GM12878 (cell line): ENCODE measurements around the gene ACTL6B. TPM values are rescaled to one million over a fixed set of nuclear protein-coding genes. Genes with fewer than 3 reads are reported as not detected.

Source experiments
- ATAC-seq: fragments of 200-7000 bp; cut with Tn5 transposase; 3 replicates; pipeline ENCODE4 v1.9.1; 2020; ENCODE audit warnings: mild to moderate bottlenecking, moderate library complexity
- BruUV-seq: library from RNA; stranded (reverse); fragments of 400-500 nt; replicated peaks from 2 replicates; lab custom pipeline; 2021; lab: Mats Ljungman, UMichigan
- CTCF ChIA-PET: fragments of 300-600 bp; sonication (Branson Sonifier 250); formaldehyde crosslinking; extraction: SDS; loops from one replicate; lab custom pipeline; 2021; ENCODE audit warnings: inconsistent platforms; lab: Yijun Ruan, JAX
- POLR2A ChIA-PET: fragments of 350-600 bp; formaldehyde crosslinking; extraction: SDS; loops from one replicate; lab custom pipeline; 2021; ENCODE audit warnings: inconsistent platforms; lab: Charles Lee
- RAD21 ChIA-PET: fragments of 300-600 bp; sonication (Branson Sonifier 250); formaldehyde crosslinking; loops from one replicate; lab custom pipeline; 2023; ENCODE audit warnings: antibody characterized with exemption; ENCODE audit not compliant: unreplicated experiment; lab: Charles Lee
- SMC1A ChIA-PET: fragments of 300-600 bp; sonication (Branson Sonifier 250); formaldehyde crosslinking; loops from one replicate; lab custom pipeline; 2023; ENCODE audit not compliant: unreplicated experiment, uncharacterized antibody; lab: Charles Lee
- DNase-seq: peaks from one replicate; pipeline ENCODE4 v3.0.0-alpha.2; 2011; ENCODE audit warnings: low read depth, low spot score
- FAIRE-seq: peaks from 3 replicates; lab custom pipeline; 2011; peaks lifted over from hg19 to GRCh38; lab: Jason Lieb, UNC
- H2AFZ ChIP-seq: 2 replicates; pipeline ENCODE4 v1.6.0; 2011; ENCODE audit warnings: low read depth, low read length, control low read depth; ENCODE audit not compliant: control insufficient read depth
- H3K27ac ChIP-seq: 2 replicates; pipeline ENCODE4 v1.5.1; 2011; ENCODE audit warnings: control low read depth; ENCODE audit not compliant: control insufficient read depth, insufficient read depth
- H3K27me3 ChIP-seq, 2 experiments: replicated peaks in 1 of 2; 2 replicates each; pipeline versions ENCODE4 v1.6.0 to v1.6.1; 2011; ENCODE audit warnings: low read length in 1 of 2; ENCODE audit not compliant: control insufficient read depth in 2 of 2, insufficient read depth in 2 of 2
- H3K36me3 ChIP-seq, 2 experiments: 2 replicates each; pipeline ENCODE4 v1.5.1; 2011; ENCODE audit warnings: low read length in 1 of 2; ENCODE audit not compliant: control insufficient read depth in 2 of 2, insufficient read depth in 2 of 2
- H3K4me1 ChIP-seq: 2 replicates; pipeline ENCODE4 v1.6.1; 2011; ENCODE audit warnings: mild to moderate bottlenecking, low read length, moderate library complexity, mixed read lengths; ENCODE audit not compliant: control insufficient read depth, insufficient read depth
- H3K4me2 ChIP-seq: 2 replicates; pipeline ENCODE4 v1.6.0; 2011; ENCODE audit warnings: control low read depth; ENCODE audit not compliant: control insufficient read depth, insufficient read depth
- H3K4me3 ChIP-seq: fragments of 200-600 bp; sonication (generic); 2 replicates; pipeline ENCODE4 v1.5.1; 2016
- H3K79me2 ChIP-seq: 2 replicates; pipeline ENCODE4 v1.6.0; 2011; ENCODE audit warnings: low read length; ENCODE audit not compliant: control insufficient read depth, insufficient read depth
- H3K9ac ChIP-seq: 2 replicates; pipeline ENCODE4 v1.8.0; 2011; ENCODE audit warnings: low read length, control low read depth, mixed read lengths; ENCODE audit not compliant: control insufficient read depth, insufficient read depth
- H3K9me3 ChIP-seq: replicated peaks from 3 replicates; pipeline ENCODE4 v1.5.1; 2011; ENCODE audit warnings: mild to moderate bottlenecking, low read length; ENCODE audit not compliant: control insufficient read depth, insufficient read depth
- H4K20me1 ChIP-seq: 2 replicates; pipeline ENCODE4 v1.6.0; 2011; ENCODE audit not compliant: control insufficient read depth, insufficient read depth
- ATF7 ChIP-seq: fragments of 450-650 bp; IDR thresholded peaks from 2 replicates; pipeline ENCODE4 v1.6.1; 2016; ENCODE audit warnings: low read depth, mild to moderate bottlenecking
- E2F8 ChIP-seq: fragments of 450-650 bp; IDR thresholded peaks from 2 replicates; pipeline ENCODE4 v1.6.1; 2018; ENCODE audit warnings: mild to moderate bottlenecking, low read depth, moderate library complexity; ENCODE audit not compliant: partially characterized antibody
- ESRRA ChIP-seq: IDR thresholded peaks from 2 replicates; pipeline ENCODE4 v1.6.1; 2012; ENCODE audit warnings: mild to moderate bottlenecking, low read length, improper control_type of control experiment
- MLLT1 ChIP-seq: fragments of 450-650 bp; IDR thresholded peaks from 2 replicates; pipeline ENCODE4 v1.6.1; 2016; ENCODE audit warnings: mild to moderate bottlenecking
- NFIC ChIP-seq: IDR thresholded peaks from 2 replicates; pipeline ENCODE4 v1.6.1; 2012; ENCODE audit warnings: low read depth, mild to moderate bottlenecking, inconsistent platforms, low read length, moderate library complexity
- PAX5 ChIP-seq: IDR thresholded peaks from 2 replicates; pipeline ENCODE4 v1.6.1; 2011; ENCODE audit warnings: low read depth, low read length, borderline replicate concordance
- PML ChIP-seq: IDR thresholded peaks from 2 replicates; pipeline ENCODE4 v1.6.1; 2012; ENCODE audit warnings: low read length, inconsistent platforms
- RAD21 ChIP-seq: IDR thresholded peaks from 2 replicates; pipeline ENCODE4 v1.6.1; 2011; ENCODE audit warnings: mild to moderate bottlenecking, low read depth, low read length, moderate library complexity; ENCODE audit not compliant: insufficient read depth
- RBBP5 ChIP-seq: fragments of 200-600 bp; sonication (generic); conservative IDR thresholded peaks from 2 replicates; pipeline ENCODE4 v1.6.1; 2016
- RCOR1 ChIP-seq: conservative IDR thresholded peaks from 2 replicates; pipeline ENCODE4 v1.6.1; 2012; ENCODE audit warnings: low read depth, low read length, improper control_type of control experiment
- RELA ChIP-seq: fragments of 450-650 bp; IDR thresholded peaks from 2 replicates; pipeline ENCODE4 v1.8.0; 2014; ENCODE audit warnings: borderline replicate concordance; ENCODE audit not compliant: partially characterized antibody
- STAT1 ChIP-seq: fragments of 450-650 bp; conservative IDR thresholded peaks from 2 replicates; pipeline ENCODE4 v1.6.1; 2014; ENCODE audit warnings: antibody characterized with exemption, mild to moderate bottlenecking
- SUZ12 ChIP-seq: fragments of 200-600 bp; sonication (generic); IDR thresholded peaks from one replicate; pipeline ENCODE4 v1.6.1; 2018; ENCODE audit warnings: antibody characterized with exemption, mild to moderate bottlenecking; ENCODE audit not compliant: unreplicated experiment
- TBL1XR1 ChIP-seq: IDR thresholded peaks from 2 replicates; pipeline ENCODE4 v1.6.1; 2012; ENCODE audit warnings: low read depth, low read length, improper control_type of control experiment
- ZNF24 ChIP-seq: fragments of 450-650 bp; IDR thresholded peaks from 2 replicates; pipeline ENCODE4 v1.6.1; 2017; ENCODE audit warnings: antibody characterized with exemption, mild to moderate bottlenecking
- WGBS: methylation state at CpG from one replicate; pipeline ENCODE4 v1.1.6; 2016; ENCODE audit warnings: low lambda C conversion rate; ENCODE audit not compliant: insufficient replicate concordance, insufficient coverage; ENCODE audit errors: missing lambda C conversion rate; 5-methylcytosine and 5-hydroxymethylcytosine counted together
- in situ Hi-C: fragments of 300-500 bp; cut with MboI; formaldehyde crosslinking; loops from 9 replicates; pipeline ENCODE4 v1.14.3; 2018; ENCODE audit warnings: mixed read lengths
- intact Hi-C: fragments of 100-400 bp; cut with micrococcal nuclease; formaldehyde crosslinking; loops from one replicate; pipeline ENCODE4 v1.14.2; 2022; ENCODE audit not compliant: unreplicated experiment
- polyA plus RNA-seq, 11 experiments: library from polyadenylated mRNA; depleted of rRNA in 4 of 11; unstranded in 6 of 11; stranded (reverse) in 5 of 11; fragments of >200 nt; fragmentation: Nextera tagmentation in 4 of 11; fragmentation: Illumina TruSeq in 1 of 11; extraction: Ambion mirVana in 4 of 11; extraction: Trizol in 1 of 11; gene quantifications; 1 replicate in 1 of 11; 2 replicates in 10 of 11; pipeline versions ENCODE4 v1.2.1 to v1.2.3, GENCODE V29; 2011 to 2016; ENCODE audit warnings: inconsistent platforms in 2 of 11, missing spikeins in 2 of 11, low read depth in 1 of 11
- total RNA-seq, 4 experiments: library from RNA; depleted of rRNA in 3 of 4; stranded (reverse); fragments of >200 nt in 3 of 4; fragmentation: Illumina TruSeq in 1 of 4; extraction: Trizol in 1 of 4; gene quantifications; 2 replicates each; pipeline versions ENCODE4 v1.2.1 to v1.2.3, GENCODE V29; 2013 to 2021
- TF ChIP-seq, protein P1 (sequence below): IDR thresholded peaks from 2 replicates; pipeline ENCODE4 v1.6.1; 2011; ENCODE audit warnings: borderline replicate concordance, low read depth, mild to moderate bottlenecking, moderate library complexity, low read length; ENCODE audit not compliant: insufficient read depth, poor library complexity, severe bottlenecking
- TF ChIP-seq, protein P2 (sequence below): fragments of 450-650 bp; IDR thresholded peaks from 2 replicates; pipeline ENCODE4 v1.6.1; 2017; ENCODE audit warnings: borderline replicate concordance

ACTL6B gene
- total and polyA plus RNA-seq, 10 of the 15 experiments (the other 5 are each of a cell fraction or from before 2014, with no cell fraction given), result not detected

DNA sequence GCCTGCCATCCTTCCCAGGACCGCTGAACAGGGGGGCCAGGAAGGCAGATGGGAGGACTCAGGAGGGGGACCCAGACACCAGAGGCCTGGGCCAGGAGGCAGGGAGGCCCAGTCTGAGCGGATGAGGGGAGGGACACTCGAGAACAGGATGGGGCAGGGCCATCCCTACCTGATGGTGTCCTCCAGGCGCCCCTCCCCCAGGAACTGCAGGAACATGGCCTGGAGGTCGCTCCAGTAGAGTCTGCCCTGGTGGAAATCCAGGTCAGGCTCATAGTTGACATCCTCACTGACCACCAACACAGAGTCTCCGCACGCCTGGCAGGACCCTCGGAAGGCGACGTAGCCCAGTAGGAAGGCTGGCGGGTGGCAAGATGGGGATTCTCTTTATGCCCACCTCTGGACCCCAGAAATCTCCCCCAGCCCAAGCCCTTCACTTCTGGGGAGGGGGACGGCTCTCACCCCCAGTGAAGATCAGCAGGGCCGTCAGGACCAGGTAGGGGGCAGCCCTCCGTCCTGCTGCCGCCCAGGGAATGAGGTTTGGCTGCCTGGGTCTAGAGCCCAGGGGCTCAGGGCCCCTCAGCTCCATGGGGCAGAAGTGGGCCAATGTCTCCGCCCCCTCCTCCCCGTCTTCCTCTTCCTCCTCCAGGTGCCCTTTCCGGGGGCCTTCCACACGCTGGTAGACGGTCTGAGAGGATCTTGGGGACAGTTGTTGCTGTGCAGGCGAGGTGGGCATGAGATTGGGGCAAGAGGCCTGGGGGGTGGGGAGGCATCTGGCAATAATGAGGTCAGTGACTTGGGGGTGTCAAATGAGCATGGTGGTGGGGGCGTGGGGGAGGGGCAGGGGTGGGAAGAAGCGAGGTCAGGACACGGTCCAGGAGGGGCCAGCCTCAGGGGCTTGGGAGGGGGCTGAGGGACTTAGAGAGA lies 15.5 kb downstream of the ACTL6B start:
- ChIA-PET RAD21 (no interaction called here), CTCF (no interaction called here), SMC1A (no interaction called here), POLR2A (no interaction called here)
- H3K9ac ChIP-seq, result no peak overlapping the region
- no peaks in the 10 kb centered on the region; a peak in 1 of 4 replicates for H3K27me3 ChIP-seq
- no peaks in the 10 kb centered on the region; the same call in 1 of the 2 replicates for H3K4me1 ChIP-seq
- 51% methylated on average over 21 of the region's 24 CpGs for WGBS
- no peak overlapping the region for H3K27ac ChIP-seq
- intact Hi-C loops (no loop called here), in situ Hi-C loops (no loop called here)
- no peak for FAIRE-seq
- ATAC-seq, result no peak
- H3K9me3 ChIP-seq, result no peaks in the 10 kb centered on the region
- H3K36me3 ChIP-seq, result no peaks in the 10 kb centered on the region
- DNase-seq, result no peak
- no peaks in the 10 kb centered on the region for H3K79me2 ChIP-seq
- no peak overlapping the region for H3K4me3 ChIP-seq
- no peak overlapping the region for H3K4me2 ChIP-seq
- BruUV-seq, result no TSS peak
- H4K20me1 ChIP-seq, result no peaks in the 10 kb centered on the region
- H2AFZ ChIP-seq, result no peak overlapping the region
- TF ChIP-seq, protein P1, sequence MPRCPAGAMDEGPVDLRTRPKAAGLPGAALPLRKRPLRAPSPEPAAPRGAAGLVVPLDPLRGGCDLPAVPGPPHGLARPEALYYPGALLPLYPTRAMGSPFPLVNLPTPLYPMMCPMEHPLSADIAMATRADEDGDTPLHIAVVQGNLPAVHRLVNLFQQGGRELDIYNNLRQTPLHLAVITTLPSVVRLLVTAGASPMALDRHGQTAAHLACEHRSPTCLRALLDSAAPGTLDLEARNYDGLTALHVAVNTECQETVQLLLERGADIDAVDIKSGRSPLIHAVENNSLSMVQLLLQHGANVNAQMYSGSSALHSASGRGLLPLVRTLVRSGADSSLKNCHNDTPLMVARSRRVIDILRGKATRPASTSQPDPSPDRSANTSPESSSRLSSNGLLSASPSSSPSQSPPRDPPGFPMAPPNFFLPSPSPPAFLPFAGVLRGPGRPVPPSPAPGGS, result no peak
- TF ChIP-seq ESRRA, result no peak
- no peak for TF ChIP-seq RCOR1
- TF ChIP-seq SUZ12, result no peak
- TF ChIP-seq ZNF24, result no peak
- TF ChIP-seq, protein P2, sequence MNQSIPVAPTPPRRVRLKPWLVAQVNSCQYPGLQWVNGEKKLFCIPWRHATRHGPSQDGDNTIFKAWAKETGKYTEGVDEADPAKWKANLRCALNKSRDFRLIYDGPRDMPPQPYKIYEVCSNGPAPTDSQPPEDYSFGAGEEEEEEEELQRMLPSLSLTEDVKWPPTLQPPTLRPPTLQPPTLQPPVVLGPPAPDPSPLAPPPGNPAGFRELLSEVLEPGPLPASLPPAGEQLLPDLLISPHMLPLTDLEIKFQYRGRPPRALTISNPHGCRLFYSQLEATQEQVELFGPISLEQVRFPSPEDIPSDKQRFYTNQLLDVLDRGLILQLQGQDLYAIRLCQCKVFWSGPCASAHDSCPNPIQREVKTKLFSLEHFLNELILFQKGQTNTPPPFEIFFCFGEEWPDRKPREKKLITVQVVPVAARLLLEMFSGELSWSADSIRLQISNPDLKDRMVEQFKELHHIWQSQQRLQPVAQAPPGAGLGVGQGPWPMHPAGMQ, result no peak
- TF ChIP-seq RAD21, result no peak
- no peak for TF ChIP-seq RELA
- no peak for TF ChIP-seq PAX5
- no peak for TF ChIP-seq RBBP5
- no peak for TF ChIP-seq MLLT1
- TF ChIP-seq STAT1, result no peak
- TF ChIP-seq NFIC, result no peak
- TF ChIP-seq TBL1XR1, result no peak
- TF ChIP-seq PML, result no peak
- TF ChIP-seq E2F8, result no peak
- no peak for TF ChIP-seq ATF7
